Osteocyte (in vitro differentiated cells): ENCODE measurements around the gene ZNF384. TPM values are rescaled to one million over a fixed set of nuclear protein-coding genes. Genes with fewer than 3 reads are reported as not detected.

Experiments used
- DNase-seq: peaks from one replicate; pipeline ENCODE4 v3.0.0; 2021; ENCODE audit warnings: mixed read lengths; ENCODE audit not compliant: unreplicated experiment; ENCODE audit errors: extremely low spot score
- H3K27ac Mint-ChIP-seq: one replicate; pipeline ENCODE4 v1.8.0; 2021; ENCODE audit warnings: mild to moderate bottlenecking, mixed read lengths; ENCODE audit not compliant: unreplicated experiment
- H3K27me3 Mint-ChIP-seq: one replicate; pipeline ENCODE4 v1.8.0; 2021; ENCODE audit warnings: mixed read lengths; ENCODE audit not compliant: unreplicated experiment
- H3K36me3 Mint-ChIP-seq: one replicate; pipeline ENCODE4 v1.8.0; 2021; ENCODE audit warnings: mixed read lengths; ENCODE audit not compliant: unreplicated experiment
- H3K4me1 Mint-ChIP-seq: one replicate; pipeline ENCODE4 v1.8.0; 2021; ENCODE audit warnings: mixed read lengths; ENCODE audit not compliant: unreplicated experiment
- H3K4me3 Mint-ChIP-seq: one replicate; pipeline ENCODE4 v1.8.0; 2021; ENCODE audit warnings: mild to moderate bottlenecking, moderate library complexity, mixed read lengths; ENCODE audit not compliant: unreplicated experiment
- H3K9me3 Mint-ChIP-seq: one replicate; pipeline ENCODE4 v1.8.0; 2021; ENCODE audit warnings: mixed read lengths; ENCODE audit not compliant: unreplicated experiment
- total RNA-seq: library from RNA; stranded (reverse); gene quantifications from 2 replicates; pipeline ENCODE4 v1.2.1, GENCODE V29; 2021
- TF ChIP-seq, protein P1 (sequence below): fragments of 200-600 bp; sonication (generic); IDR thresholded peaks from 2 replicates; pipeline ENCODE4 v1.5.0; 2021; ENCODE audit warnings: antibody characterized with exemption, mild to moderate bottlenecking, moderate library complexity

Gene ZNF384
- total RNA-seq, 1 donor from 2014 or later = 66.6 TPM

DNA sequence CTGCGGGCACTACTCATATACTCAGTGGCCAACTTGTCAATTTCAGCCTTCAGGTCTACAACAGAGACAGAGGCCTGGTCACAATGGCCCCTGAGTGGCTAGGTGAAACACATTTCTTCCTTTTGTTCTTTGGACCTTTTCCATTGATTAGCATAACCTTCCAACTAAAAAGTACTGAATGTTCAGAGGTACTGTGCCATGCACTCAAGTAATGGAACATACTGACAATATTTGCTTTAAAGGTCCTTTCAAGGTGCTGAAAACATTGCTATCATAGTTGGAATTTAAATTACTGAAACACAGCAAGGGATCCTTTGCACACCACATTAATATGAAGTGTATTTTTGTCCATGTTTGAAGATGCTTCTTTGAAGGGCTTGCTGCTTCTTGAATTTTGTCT is 35.8 kb downstream of the ZNF384 start:
- Mint-ChIP-seq H3K27ac (no peak overlapping the region), H3K27me3 (no peaks in the 10 kb centered on the region), H3K36me3 (peaks cover 32% of the 10 kb centered on the region)

GRCh38 chr12:6652391-6652790 is 36.8 kb downstream of the ZNF384 start:
- TF ChIP-seq, protein P1, sequence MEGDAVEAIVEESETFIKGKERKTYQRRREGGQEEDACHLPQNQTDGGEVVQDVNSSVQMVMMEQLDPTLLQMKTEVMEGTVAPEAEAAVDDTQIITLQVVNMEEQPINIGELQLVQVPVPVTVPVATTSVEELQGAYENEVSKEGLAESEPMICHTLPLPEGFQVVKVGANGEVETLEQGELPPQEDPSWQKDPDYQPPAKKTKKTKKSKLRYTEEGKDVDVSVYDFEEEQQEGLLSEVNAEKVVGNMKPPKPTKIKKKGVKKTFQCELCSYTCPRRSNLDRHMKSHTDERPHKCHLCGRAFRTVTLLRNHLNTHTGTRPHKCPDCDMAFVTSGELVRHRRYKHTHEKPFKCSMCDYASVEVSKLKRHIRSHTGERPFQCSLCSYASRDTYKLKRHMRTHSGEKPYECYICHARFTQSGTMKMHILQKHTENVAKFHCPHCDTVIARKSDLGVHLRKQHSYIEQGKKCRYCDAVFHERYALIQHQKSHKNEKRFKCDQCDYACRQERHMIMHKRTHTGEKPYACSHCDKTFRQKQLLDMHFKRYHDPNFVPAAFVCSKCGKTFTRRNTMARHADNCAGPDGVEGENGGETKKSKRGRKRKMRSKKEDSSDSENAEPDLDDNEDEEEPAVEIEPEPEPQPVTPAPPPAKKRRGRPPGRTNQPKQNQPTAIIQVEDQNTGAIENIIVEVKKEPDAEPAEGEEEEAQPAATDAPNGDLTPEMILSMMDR = no peak
- H3K4me1 Mint-ChIP-seq = no peaks in the 10 kb centered on the region
- H3K36me3 Mint-ChIP-seq = peaks cover 37% of the 10 kb centered on the region
- no peak overlapping the region for H3K4me3 Mint-ChIP-seq
- no peak for DNase-seq
- no peaks in the 10 kb centered on the region for H3K27me3 Mint-ChIP-seq
- H3K9me3 Mint-ChIP-seq = no peaks in the 10 kb centered on the region
- no peak overlapping the region for H3K27ac Mint-ChIP-seq

More for the DNA sequence above, 35.8 kb downstream of the ZNF384 start:
- H3K4me3 Mint-ChIP-seq = no peak overlapping the region
- no peaks in the 10 kb centered on the region for H3K9me3 Mint-ChIP-seq
- H3K4me1 Mint-ChIP-seq = no peaks in the 10 kb centered on the region
- TF ChIP-seq, protein P1 = no peak
- no peak for DNase-seq

- no peak overlapping the region for H3K27ac Mint-ChIP-seq
- H3K36me3 Mint-ChIP-seq = peaks cover 42% of the 10 kb centered on the region
- H3K4me1 Mint-ChIP-seq = peaks cover 2% of the 10 kb centered on the region
- H3K4me3 Mint-ChIP-seq = no peak overlapping the region
- no peaks in the 10 kb centered on the region for H3K9me3 Mint-ChIP-seq
- no peak for DNase-seq
- TF ChIP-seq, protein P1 = no peak
- H3K27me3 Mint-ChIP-seq = no peaks in the 10 kb centered on the region
Measured at GRCh38 chr12:6650832-6651231, 38.3 kb downstream of the ZNF384 start.

- Mint-ChIP-seq H3K36me3 (peaks cover 29% of the 10 kb centered on the region), H3K9me3 (no peaks in the 10 kb centered on the region), H3K27me3 (peaks cover 7% of the 10 kb centered on the region), H3K27ac (no peak within 1 kb of the TSS), H3K4me3 (no peak within 1 kb of the TSS), H3K4me1 (peaks cover 2% of the 10 kb centered on the region)
- TF ChIP-seq, protein P1 = no peak
- DNase-seq = no peak
Measured at GRCh38 chr12:6647083-6647604, 42.0 kb downstream of the ZNF384 start, which contains the start of gene ACRBP. TSS of gene ACRBP (minus strand) at chr12:6647432. CDS start at chr12:6647366, 66 bp downstream.

DNA sequence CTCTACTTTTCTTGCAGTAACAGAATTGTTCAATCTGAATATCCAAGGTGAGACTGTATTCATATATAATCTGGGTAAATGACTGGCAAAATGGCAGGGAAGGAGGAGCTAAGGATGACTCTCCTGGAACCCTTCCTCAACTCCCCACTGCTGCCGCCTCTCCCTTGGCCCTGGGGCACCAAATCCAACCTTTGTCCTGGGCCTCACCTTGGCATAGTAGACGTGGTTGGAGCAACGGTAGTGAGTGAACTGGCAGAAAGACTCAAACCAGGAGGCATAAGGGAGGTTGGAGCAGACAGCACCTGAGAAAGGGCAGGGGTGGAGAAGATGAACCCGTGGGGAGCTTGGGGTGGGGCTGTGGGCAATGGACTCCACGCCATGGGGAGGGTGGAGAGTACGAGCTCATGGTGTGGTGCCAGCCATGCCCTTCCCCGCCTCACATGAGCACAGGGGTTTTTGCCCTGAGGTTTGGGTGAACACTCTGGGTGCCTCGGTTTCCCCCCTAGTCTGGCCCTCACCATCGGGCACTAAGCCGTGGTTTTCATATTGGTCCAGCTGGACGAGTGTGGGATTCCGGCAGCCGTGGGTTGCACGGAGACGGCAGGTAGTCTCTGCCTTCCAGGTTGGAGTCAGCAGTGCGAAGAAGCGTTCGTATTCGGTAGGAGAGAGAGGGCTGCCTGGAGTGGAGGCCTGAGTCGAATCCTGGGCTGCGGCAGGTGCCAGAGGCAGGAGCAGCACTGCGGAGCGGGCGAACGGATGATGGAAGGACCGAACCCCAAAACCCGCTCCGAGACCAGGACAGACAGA is 42.7 kb downstream of the ZNF384 start:
- H3K27ac Mint-ChIP-seq = no peak overlapping the region
- H3K36me3 Mint-ChIP-seq = peaks cover 26% of the 10 kb centered on the region
- no peak overlapping the region for H3K4me3 Mint-ChIP-seq
- peaks cover 2% of the 10 kb centered on the region for H3K4me1 Mint-ChIP-seq
- H3K9me3 Mint-ChIP-seq = no peaks in the 10 kb centered on the region
- no peak for DNase-seq
- TF ChIP-seq, protein P1 = no peak
- peaks cover 11% of the 10 kb centered on the region for H3K27me3 Mint-ChIP-seq
